ENCODE data around the gene MINDY4. TPM values are rescaled to one million over a fixed set of nuclear protein-coding genes. Genes with fewer than 3 reads are reported as not detected.

MINDY4 gene
- total RNA-seq, 1 donor from 2014 or later: 4.4 TPM

DNA sequence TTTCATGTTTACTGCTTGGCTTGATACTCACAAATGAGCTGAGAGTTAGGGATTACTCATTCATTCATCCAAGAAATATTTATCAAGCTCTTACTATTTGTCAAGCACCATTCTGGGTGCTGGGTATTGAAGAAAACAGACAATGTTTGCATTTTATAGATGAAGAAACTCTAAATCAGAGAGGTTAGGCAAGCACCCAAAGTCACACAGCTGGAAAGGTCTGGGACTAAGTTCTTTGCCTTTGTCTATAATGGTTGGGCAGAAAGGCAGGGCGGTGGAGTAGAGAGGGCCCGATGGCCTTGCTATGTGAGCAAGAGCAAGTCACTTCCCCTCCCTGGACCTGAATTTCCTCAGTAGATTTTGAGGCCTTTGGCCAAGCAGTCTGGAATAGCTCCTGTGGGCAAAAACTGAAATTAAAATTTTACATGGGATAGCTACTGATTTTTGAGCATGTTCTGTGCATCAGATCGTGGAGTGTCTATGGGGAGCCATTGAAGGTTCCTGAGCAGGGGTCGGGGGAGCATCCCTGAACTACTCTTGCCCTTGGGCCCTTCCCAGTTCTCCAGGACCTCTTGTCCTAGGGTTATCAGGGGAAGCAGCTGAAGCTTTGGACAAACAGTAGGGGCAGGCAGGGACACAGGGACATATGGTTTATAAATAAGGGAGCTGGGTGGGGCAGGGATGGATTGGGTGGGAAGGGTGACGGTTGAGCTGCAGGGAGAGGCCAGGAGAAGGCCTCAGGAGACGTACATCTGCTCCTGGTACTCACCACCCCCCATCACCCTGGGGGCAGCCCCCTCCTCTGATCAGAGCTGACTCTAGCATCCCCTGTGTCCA lies 163.7 kb downstream of the MINDY4 start:
- Mint-ChIP-seq H3K9me3 (ENCODE audit: unreplicated experiment) (no peaks in the 10 kb centered on the region), H3K4me3 (ENCODE audit: unreplicated experiment) (no peak overlapping the region), H3K27ac (ENCODE audit: unreplicated experiment) (no peak overlapping the region), H3K27me3 (ENCODE audit: unreplicated experiment) (peaks cover 36% of the 10 kb centered on the region), H3K4me1 (ENCODE audit: unreplicated experiment) (peaks cover 2% of the 10 kb centered on the region), H3K36me3 (ENCODE audit: unreplicated experiment) (no peaks in the 10 kb centered on the region)
- no peak for DNase-seq (ENCODE audit: extremely low spot score, unreplicated experiment)
- no peak for TF ChIP-seq CTCF (IDR thresholded peaks at IDR 0.05)

- Mint-ChIP-seq H3K27me3 (ENCODE audit: unreplicated experiment) (peaks cover 38% of the 10 kb centered on the region), H3K36me3 (ENCODE audit: unreplicated experiment) (no peaks in the 10 kb centered on the region), H3K4me1 (ENCODE audit: unreplicated experiment) (peaks cover 2% of the 10 kb centered on the region), H3K4me3 (ENCODE audit: unreplicated experiment) (no peak overlapping the region), H3K27ac (ENCODE audit: unreplicated experiment) (no peak overlapping the region), H3K9me3 (ENCODE audit: unreplicated experiment) (no peaks in the 10 kb centered on the region)
- TF ChIP-seq CTCF (IDR thresholded peaks at IDR 0.05): no peak
- DNase-seq (ENCODE audit: extremely low spot score, unreplicated experiment): peak; percentile 70
These were observed 164.3 kb downstream of the MINDY4 start for GRCh38 chr7:30935569-30935877.

DNA sequence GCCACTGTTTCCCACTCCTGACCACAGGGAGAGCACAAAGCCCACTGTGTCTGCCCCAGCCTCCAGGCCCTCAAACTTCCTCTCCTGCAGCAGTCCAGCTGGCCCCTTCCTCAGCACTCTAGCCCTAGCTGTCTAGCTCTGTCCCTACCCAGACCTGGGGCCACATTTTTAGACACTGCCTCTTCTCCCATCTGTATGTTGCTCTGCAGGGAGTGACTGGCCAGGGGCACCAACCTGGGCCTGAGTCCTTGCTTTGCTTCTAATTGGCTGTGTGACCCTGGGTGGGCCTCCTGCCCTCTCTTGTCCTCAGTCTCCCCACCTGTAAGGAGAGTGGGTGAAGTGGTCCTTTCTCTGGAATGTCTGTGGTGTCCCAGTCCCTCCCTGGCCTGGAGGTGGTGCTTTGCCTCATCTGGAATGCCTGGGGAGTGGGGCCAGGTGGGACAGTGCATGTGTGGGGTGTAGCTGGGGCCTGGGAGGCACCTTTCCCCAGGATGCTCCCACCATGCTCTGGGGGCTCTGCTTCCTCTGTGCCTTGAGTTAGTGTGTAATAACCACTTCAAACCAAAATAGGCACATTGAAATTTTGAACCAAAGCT lies 165.5 kb downstream of the MINDY4 start:
- Mint-ChIP-seq H3K9me3 (ENCODE audit: unreplicated experiment) (no peaks in the 10 kb centered on the region), H3K27me3 (ENCODE audit: unreplicated experiment) (peaks cover 47% of the 10 kb centered on the region), H3K4me3 (ENCODE audit: unreplicated experiment) (no peak overlapping the region), H3K4me1 (ENCODE audit: unreplicated experiment) (peaks cover 2% of the 10 kb centered on the region), H3K36me3 (ENCODE audit: unreplicated experiment) (no peaks in the 10 kb centered on the region), H3K27ac (ENCODE audit: unreplicated experiment) (no peak overlapping the region)
- no peak for TF ChIP-seq CTCF (IDR thresholded peaks at IDR 0.05)
- DNase-seq (ENCODE audit: extremely low spot score, unreplicated experiment): peak; percentile 63

DNA sequence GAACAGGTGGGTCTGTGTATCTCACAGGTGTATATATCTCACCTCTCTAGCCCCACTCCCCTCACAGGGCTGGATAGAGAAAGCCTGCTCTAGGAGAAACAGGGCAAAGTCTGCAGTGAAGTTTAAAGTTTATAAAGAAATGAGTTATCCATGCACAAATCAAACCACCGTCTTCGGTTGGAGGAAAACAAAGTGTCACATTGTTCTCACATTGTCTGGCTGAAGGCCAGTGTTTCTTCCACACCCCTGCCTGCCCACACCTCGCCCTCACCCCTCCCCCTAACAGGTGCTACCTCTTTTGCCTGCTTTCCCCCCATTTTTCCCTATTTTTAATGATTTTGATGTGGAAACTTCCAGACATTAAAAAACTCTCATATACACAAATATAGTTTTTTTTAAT lies 166.2 kb downstream of the MINDY4 start:
- no peak overlapping the region for H3K4me3 Mint-ChIP-seq (ENCODE audit: unreplicated experiment)

More for the DNA sequence above, 166.2 kb downstream of the MINDY4 start:
- no peak overlapping the region for H3K27ac Mint-ChIP-seq (ENCODE audit: unreplicated experiment)
- no peak for TF ChIP-seq CTCF (IDR thresholded peaks at IDR 0.05)
- DNase-seq (ENCODE audit: extremely low spot score, unreplicated experiment): no peak
- peaks cover 2% of the 10 kb centered on the region for H3K4me1 Mint-ChIP-seq (ENCODE audit: unreplicated experiment)
- H3K27me3 Mint-ChIP-seq (ENCODE audit: unreplicated experiment): peaks cover 54% of the 10 kb centered on the region
- H3K9me3 Mint-ChIP-seq (ENCODE audit: unreplicated experiment): no peaks in the 10 kb centered on the region
- H3K36me3 Mint-ChIP-seq (ENCODE audit: unreplicated experiment): no peaks in the 10 kb centered on the region

Measured in osteocyte (in vitro differentiated cells).